HG02588 (cell line): ENCODE measurements around the gene CRIM1.

ENCODE experiments used
- ATAC-seq: cut with Tn5 transposase; IDR thresholded peaks from one replicate; pipeline ENCODE4 v1.9.1; 2021; ENCODE audit warnings: mild to moderate bottlenecking, moderate library complexity; ENCODE audit not compliant: unreplicated experiment

The CRIM1 gene

GRCh38 chr2:36511858-36512603, 156.5 kb downstream of the CRIM1 start:
- peak; percentile 50 for ATAC-seq

DNA sequence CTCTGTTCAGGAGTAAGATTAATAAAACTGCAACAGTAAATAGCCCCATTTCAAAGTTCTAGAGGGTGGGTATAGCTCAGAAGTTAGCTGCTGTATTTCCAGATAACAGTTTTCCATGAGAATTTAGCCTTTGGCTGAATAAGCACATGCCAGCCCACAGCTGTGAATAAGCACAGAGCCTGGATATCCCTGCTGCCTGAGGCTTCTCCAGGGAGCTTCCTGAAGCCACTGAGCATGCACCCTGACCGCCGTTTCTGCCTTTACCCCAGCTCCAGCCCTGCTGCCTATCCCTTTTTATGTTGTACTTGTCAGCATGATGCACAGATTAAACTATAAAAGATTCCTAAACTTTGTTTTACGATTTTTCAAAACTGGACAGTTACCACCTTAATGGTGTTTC, 157.1 kb downstream of the CRIM1 start:
- ATAC-seq = no peak

DNA sequence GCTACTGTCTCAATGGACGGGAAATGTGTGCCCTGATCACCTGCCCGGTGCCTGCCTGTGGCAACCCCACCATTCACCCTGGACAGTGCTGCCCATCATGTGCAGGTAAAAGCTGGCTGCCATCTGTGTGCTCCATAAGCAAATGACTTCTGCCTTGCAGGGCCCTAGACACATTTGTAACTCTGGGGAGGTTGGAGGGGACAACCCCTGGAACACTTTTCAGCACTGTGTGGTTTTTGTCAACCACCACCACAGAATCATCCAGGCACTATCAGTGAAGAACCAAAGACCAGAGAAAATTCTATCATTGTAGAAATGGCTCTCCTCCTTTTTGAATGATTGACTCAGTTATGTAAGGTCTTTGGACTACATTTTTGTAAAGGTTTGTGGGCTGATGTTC, 158.1 kb downstream of the CRIM1 start:
- peak; percentile 79 for ATAC-seq

GRCh38 chr2:36515538-36515937, 160.0 kb downstream of the CRIM1 start:
- no peak for ATAC-seq

DNA sequence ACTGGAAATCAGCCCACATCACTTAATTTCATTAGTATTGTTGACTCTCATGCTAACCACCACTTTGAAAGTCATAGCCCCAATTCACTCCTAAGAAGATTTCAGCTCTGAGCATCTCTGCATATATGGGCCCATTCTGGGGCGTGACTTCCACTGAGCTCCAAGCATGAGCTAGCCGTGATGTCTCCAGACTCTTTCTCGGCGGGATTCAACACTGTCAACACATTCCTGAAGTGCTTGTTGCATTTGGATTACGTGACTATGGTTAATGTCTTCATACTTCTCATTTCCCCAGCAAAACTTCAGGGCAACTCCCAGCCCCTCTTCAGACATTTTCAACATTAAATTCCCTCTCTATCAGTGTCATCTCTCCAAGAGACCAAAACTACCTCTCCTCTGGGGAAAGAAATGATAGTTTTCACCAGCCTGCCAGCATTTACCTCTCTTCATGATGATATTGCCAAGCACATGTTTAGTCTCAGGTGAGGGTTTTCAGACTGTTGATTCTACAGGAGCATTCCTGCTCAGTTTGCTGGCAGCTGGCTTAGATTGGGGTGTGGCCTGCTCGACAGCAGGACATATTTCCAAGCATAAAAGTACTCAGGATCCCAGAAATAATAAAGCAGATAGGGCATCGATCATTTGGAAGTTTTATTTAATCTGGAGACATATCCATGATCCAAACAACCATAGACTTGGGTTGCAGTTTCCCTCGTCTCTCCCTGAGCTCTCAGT, 160.7 kb downstream of the CRIM1 start:
- ATAC-seq = no peak

- no peak for ATAC-seq
These were observed 164.9 kb downstream of the CRIM1 start for GRCh38 chr2:36520431-36520830.

DNA sequence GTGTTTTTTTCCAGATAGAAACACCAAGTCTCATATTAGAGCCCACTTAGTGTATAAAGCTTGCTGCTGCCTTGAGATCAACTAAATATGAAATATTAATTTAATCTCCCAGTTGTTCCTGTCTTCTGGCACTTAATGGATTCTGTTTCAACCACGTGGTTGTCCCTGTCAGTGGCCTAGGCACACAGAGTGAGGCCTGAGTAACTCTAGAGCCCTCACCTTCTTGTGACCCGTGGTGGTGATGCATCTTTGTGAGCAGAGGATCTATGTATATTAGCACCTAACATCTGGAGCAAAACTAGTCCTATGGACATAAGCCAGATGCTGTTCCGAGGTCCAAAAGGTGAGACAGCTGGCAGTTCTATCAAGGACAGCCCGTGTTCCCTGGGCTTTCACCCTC, 167.6 kb downstream of the CRIM1 start:
- no peak for ATAC-seq

GRCh38 chr2:36525245-36525644, 169.7 kb downstream of the CRIM1 start:
- no peak for ATAC-seq

DNA sequence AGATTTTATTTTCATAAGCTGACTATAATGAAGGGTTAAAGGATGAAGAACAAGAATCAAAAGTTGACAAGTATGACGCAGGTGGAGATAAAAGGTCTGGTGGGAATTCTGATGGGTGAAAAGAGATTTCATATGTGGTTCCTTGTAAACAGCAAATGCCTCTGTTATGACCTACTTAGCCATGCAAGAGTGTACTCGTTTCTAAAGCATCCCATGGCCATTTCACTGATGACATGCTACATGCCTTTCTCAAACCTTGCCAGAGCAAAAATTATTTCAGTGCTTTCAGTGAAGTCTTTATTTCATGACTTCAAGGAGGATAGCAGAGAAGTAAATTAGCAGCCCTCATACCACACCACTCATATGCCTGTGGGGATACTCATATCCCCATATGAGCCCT, 170.6 kb downstream of the CRIM1 start:
- ATAC-seq = no peak

DNA sequence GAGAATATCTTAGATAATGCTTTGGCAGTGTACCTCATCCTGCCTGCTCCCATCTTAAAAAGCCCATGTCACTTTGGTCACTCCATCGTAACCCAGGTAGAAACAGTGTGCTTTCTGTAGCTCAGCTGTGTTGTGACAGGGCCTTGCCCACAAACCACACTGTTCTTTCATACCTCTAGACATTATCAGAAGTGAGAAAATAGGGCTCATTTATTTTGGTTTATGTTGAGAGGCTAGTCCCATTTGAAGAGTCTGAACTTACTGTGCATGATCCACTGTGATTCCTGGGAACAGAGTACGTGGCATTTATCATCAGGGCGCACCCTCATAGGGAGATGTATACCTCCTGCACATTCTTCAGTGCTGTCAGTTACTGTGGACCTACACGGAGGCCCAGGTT, 172.7 kb downstream of the CRIM1 start:
- peak; percentile 70 for ATAC-seq

DNA sequence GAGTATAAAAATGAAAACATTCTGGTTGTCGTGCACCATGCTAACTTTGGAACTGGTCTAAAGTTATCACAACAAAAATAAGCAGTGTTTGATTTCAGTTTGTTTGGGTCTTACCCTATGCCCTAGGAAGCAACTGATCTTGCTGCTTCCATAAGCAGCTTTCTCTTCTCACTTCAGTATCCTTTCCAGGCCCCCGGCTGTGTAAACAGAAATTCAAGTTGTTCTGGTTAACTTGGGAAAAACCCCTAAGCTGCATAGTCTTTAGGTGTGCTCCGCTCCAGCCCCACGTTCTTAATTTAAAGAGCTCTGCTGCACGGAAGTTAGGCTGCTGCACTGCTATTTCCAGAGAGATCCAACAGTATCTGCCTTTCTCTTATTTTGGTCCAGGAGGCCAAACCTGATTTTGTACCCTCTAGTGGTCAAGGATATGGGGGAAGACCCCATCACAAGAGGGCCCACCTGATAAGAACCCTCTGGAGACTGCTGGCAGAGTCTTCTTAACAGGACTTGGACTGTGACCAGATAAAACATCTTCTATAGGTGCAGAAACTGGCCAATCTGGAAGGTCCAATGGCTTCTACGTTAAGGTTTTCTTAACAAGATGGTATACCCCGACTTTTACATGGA, 173.3 kb downstream of the CRIM1 start:
- peak; percentile 19 for ATAC-seq

- ATAC-seq = peak; percentile 56
These were observed 174.8 kb downstream of the CRIM1 start for GRCh38 chr2:36530178-36530982.

- no peak for ATAC-seq
These were observed 175.4 kb downstream of the CRIM1 start for GRCh38 chr2:36530983-36531354.

- no peak for ATAC-seq
These were observed 178.8 kb downstream of the CRIM1 start for GRCh38 chr2:36534275-36534799.

DNA sequence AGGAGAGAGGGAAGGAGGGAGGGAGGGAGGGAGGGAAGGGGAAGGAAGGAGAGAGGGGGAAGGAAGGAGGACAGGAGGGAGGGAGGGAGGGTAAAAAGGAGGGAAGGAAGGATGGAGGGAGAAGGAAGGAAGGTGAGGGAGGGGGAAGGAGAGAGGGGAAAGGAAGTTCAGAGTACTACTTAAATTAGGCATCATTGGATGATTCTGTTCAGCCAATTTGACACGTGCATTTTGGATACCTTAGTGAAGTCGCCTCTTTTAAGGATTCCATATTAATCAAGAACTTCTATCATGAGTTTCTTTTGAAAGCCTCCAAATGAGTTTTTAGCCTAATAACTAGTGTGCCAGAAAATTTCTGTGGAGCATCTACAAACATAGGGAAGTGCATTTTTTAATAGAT, 179.5 kb downstream of the CRIM1 start:
- ATAC-seq = no peak

- no peak for ATAC-seq
These were observed 181.2 kb downstream of the CRIM1 start for GRCh38 chr2:36536776-36537175.

DNA sequence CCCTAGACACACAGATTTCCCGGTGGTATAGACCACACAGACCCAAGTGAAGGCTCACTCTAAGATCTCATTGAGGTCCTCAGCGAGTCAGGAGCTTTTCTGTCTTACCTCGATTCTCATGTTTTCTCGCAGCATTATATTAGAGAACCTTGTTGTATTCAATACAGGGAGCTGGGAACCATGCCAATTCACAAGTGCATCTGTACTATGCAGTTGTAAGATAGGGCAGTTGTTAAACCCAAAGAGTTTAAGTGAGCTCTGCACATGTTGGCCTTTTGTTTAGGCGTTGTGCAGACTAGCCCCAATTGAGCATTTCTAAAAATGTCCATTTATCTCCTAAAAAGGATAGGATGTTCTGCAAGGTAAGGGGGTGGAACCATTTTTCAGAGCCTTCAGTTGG, 182.8 kb downstream of the CRIM1 start:
- ATAC-seq = no peak

DNA sequence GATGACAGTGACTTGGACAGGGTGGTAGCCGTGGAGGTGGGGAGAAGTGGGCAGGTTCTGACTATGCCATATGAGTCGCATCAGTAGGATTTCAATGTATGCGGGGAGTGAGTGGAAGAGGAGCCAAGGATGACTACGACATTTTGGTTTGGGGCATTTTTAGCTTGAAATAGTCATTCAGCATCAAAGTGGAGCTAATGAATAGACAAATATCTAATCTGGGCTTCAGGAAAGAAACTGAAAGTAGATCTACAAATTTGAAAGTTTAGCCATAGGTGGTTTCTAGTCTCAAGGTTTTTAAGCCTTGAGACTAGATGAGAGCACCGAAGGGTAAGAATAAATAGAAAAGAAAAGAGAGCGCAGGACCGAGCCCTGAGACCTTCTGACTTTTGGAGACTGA, 184.1 kb downstream of the CRIM1 start:
- ATAC-seq = no peak

GRCh38 chr2:36540986-36541754, 185.6 kb downstream of the CRIM1 start:
- no peak for ATAC-seq

- ATAC-seq = no peak
These were observed 186.5 kb downstream of the CRIM1 start for GRCh38 chr2:36541891-36542595.
